GM21526 (cell line): Measurements from ENCODE around the gene CAPG.

ENCODE experiments used
- ATAC-seq: cut with Tn5 transposase; IDR thresholded peaks from one replicate; pipeline ENCODE4 v1.9.1; 2021; ENCODE audit warnings: moderate library complexity; ENCODE audit not compliant: unreplicated experiment, low FRiP score

The CAPG gene

DNA sequence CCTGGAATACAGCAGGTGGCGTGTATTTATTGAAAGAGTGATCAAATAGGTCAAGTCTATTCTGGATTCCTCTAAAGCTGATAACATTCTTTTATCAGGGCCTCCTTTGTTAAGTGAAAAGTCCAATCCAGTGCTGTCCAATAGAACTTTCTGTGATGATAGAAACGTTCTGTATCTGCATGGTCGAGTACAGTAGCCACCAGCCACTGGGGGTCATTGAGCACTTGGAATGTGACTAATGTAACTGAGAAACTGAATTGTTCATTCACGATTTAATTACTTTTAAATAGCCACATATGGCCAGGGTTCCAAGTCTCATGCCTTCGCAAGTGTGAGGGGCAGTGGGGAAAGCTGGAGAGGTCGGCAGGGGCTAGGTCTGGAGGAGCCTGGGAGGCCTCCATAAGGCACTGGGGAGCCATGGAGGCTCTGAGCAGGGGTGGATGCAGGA, 28.9 kb upstream of the CAPG start:
- ATAC-seq: no peak

- ATAC-seq: no peak
These were observed 28.2 kb upstream of the CAPG start for GRCh38 chr2:85438201-85439024.

GRCh38 chr2:85437488-85438200, 27.5 kb upstream of the CAPG start:
- peak; percentile 78 for ATAC-seq

DNA sequence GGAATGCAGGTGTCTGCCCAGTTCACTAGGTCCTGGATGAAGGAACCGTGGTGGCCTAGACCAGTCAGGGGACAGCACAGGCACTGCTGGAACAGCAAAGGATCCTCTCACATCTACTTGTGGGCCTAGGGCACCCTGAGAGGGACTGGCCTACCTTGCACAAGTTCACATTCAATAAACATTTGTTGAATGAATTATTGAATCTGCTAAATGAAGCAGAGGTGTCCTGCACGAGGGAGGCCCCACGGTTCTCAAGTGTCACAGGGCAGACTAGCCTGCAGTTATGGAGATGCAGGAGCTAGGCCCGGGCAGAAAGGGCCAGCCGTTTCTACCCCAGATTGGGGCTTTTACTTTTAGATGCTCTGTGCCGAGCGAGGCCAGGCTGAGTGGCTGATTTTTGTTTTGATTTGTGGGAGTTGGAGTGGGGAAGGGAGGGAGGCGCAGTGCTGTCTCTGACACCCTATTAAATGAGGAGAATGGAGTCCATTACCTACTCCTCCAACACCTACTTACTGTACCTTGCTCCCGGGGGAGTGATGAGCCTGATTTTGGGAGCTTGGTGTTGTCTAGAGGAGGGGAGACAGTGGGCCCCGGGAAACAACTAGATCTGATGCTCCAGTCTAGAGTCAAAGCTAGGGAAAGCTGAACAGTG, 26.8 kb upstream of the CAPG start:
- no peak for ATAC-seq

GRCh38 chr2:85435981-85436835, 26.0 kb upstream of the CAPG start:
- ATAC-seq: no peak

GRCh38 chr2:85435220-85435958, 25.2 kb upstream of the CAPG start:
- ATAC-seq: no peak

DNA sequence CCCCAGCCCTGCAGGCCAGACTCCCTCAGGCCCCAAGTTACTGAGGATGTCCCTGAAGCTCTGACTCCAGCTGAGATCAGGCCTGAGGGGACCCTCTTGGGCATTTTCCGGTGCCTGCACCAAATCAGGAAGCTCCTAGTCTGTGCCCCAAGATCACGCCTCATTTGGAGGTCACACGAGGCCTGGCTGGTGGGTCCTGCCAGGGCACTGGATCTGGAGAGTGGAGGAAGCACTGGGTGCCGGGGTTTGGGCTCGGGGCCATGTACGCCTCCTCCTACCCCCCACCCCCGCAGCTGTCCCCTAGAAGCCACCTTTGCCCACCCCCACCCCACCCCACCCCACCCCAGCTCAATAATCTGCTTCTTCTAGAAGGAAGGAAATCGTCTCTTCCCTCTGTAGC, 24.5 kb upstream of the CAPG start:
- no peak for ATAC-seq

DNA sequence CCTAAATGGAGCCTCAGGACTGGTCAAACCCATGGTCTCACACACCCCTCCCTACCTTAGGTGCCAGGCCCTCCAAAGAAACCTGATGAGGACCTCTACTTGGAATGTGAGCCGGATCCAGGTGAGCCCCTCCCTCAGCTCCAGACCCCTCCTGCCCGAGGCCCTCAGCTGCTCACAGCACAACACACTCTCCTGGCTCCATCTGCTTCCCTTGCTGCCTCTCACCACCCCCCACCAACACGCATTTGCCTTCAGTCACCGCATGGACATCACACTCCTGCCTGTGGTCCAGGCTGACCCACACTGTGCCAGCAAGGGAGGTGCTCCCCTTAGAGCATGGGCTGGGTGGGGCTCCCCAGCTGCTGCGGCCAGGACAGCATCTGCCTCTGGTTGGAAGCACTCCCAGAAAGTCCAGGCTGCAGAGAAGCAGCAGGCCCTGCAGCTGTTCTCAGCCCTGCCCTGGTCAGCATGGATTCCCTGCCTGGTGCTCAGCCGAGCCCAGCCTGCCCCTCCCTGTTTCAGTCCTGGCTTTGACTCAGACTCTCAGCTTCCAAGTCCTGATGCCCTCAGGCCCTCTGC, 23.4 kb upstream of the CAPG start:
- no peak for ATAC-seq

- ATAC-seq: no peak
These were observed 21.5 kb upstream of the CAPG start for GRCh38 chr2:85431570-85432205.

- no peak for ATAC-seq
These were observed 20.8 kb upstream of the CAPG start for GRCh38 chr2:85430752-85431569.

DNA sequence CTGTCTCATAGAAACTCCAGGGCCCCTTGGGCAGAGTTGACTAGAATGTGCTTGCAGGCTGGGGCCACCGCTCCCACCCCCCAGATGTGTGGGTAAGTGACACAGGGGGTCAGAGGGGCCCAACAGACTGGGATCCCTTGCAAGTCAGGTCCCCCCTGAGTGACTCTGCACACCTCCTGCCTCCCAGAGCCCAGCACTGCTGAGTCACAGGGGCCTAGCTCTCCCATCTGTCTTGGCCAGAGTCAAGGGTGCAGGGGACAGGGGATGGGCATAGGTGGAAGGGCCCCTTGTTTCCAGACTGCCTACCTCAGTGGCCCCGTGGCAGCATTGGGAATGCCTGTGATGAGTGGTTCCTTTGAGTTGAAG, 19.7 kb upstream of the CAPG start:
- ATAC-seq: no peak

GRCh38 chr2:85429213-85429923, 19.2 kb upstream of the CAPG start:
- ATAC-seq: no peak

GRCh38 chr2:85428343-85428881, 18.2 kb upstream of the CAPG start:
- no peak for ATAC-seq

- ATAC-seq: no peak
These were observed 17.2 kb upstream of the CAPG start for GRCh38 chr2:85427300-85427835.

DNA sequence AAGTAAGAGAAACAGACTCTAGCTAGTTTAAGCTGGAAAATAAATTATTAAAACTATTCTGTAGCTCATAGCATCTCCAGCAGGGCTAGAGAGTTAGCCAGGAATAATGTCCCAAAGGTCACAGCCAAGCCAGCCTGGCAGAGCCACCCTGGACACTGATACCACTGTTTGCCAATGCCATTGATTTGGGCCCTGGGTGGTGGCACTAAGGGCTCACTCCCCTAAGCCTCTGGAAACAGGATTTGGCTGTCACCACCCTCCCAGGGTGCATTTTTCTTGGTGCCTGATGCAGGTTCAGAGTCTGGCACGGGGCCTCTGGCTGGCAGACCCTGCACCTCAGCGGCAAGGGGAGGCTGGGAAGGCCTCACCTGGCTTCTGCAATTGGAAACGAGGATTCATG, 15.4 kb upstream of the CAPG start:
- ATAC-seq: no peak

GRCh38 chr2:85423525-85423924, 13.4 kb upstream of the CAPG start:
- no peak for ATAC-seq

GRCh38 chr2:85422072-85422457, 11.9 kb upstream of the CAPG start:
- ATAC-seq: no peak
